Measurements from ENCODE around the gene SMG6.

DNA sequence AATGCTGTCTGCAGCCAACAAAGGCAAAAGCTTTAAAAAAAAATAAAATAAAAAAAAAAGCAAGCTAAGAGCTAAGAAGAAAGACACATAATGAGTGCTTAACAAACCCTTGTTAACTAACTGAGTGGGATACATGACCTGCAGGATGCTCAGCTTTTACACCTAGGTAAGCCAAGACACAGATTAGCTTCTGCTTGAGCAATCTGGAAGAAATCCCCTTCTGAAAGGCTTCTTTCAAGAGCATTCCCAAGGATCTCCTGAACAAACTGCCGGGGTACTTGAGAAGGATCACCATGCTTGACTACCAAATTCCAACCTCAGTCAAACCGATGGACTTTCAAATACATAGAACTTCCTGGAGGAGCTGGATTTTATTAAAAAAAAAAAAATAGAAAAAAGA is 92.9 kb downstream of the SMG6 start:
- TF ChIP-seq, protein P1, sequence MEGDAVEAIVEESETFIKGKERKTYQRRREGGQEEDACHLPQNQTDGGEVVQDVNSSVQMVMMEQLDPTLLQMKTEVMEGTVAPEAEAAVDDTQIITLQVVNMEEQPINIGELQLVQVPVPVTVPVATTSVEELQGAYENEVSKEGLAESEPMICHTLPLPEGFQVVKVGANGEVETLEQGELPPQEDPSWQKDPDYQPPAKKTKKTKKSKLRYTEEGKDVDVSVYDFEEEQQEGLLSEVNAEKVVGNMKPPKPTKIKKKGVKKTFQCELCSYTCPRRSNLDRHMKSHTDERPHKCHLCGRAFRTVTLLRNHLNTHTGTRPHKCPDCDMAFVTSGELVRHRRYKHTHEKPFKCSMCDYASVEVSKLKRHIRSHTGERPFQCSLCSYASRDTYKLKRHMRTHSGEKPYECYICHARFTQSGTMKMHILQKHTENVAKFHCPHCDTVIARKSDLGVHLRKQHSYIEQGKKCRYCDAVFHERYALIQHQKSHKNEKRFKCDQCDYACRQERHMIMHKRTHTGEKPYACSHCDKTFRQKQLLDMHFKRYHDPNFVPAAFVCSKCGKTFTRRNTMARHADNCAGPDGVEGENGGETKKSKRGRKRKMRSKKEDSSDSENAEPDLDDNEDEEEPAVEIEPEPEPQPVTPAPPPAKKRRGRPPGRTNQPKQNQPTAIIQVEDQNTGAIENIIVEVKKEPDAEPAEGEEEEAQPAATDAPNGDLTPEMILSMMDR (conservative IDR thresholded peaks at IDR 0.05; ENCODE audit: low read depth, low read length) = no peak
- TF ChIP-seq MAFK (IDR thresholded peaks at IDR 0.05; ENCODE audit: low read depth, low read length) (no peak), POLR2A (IDR thresholded peaks at IDR 0.05; ENCODE audit: low read depth, low read length) (no peak), RFX5 (IDR thresholded peaks at IDR 0.05; ENCODE audit: low read depth, low read length) (no peak), RAD21 (IDR thresholded peaks at IDR 0.05; ENCODE audit: low read length) (no peak), CHD1 (IDR thresholded peaks at IDR 0.05; ENCODE audit: low read depth, low read length) (no peak), FOS (IDR thresholded peaks at IDR 0.05; ENCODE audit: low read depth, low read length) (no peak)
- TF ChIP-seq, protein P2, sequence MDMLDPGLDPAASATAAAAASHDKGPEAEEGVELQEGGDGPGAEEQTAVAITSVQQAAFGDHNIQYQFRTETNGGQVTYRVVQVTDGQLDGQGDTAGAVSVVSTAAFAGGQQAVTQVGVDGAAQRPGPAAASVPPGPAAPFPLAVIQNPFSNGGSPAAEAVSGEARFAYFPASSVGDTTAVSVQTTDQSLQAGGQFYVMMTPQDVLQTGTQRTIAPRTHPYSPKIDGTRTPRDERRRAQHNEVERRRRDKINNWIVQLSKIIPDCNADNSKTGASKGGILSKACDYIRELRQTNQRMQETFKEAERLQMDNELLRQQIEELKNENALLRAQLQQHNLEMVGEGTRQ (IDR thresholded peaks at IDR 0.05; ENCODE audit: low read depth, low read length) = no peak
- TF ChIP-seq, protein P3, sequence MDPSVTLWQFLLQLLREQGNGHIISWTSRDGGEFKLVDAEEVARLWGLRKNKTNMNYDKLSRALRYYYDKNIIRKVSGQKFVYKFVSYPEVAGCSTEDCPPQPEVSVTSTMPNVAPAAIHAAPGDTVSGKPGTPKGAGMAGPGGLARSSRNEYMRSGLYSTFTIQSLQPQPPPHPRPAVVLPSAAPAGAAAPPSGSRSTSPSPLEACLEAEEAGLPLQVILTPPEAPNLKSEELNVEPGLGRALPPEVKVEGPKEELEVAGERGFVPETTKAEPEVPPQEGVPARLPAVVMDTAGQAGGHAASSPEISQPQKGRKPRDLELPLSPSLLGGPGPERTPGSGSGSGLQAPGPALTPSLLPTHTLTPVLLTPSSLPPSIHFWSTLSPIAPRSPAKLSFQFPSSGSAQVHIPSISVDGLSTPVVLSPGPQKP (IDR thresholded peaks at IDR 0.05; ENCODE audit: borderline replicate concordance, low read depth, low read length) = no peak
